ENCODE measurements around the gene ZNF526.

GRCh38 chr19:42193294-42193693, 26.8 kb upstream of the ZNF526 start:
- TF ChIP-seq CTCF (IDR thresholded peaks at IDR 0.05) (no peak), POLR2A (IDR thresholded peaks at IDR 0.05) (no peak), EP300 (IDR thresholded peaks at IDR 0.05) (no peak)
